Neural progenitor cell (in vitro differentiated cells): ENCODE data around the gene POPDC2.

ENCODE experiments used
- EZH2 ChIP-seq: fragments of 200-600 bp; sonication (generic); IDR thresholded peaks from 2 replicates; pipeline ENCODE4 v1.6.1; 2017; ENCODE audit warnings: antibody characterized with exemption, mild to moderate bottlenecking, moderate library complexity
- EZH2phosphoT487 ChIP-seq: fragments of 200-600 bp; sonication (generic); IDR thresholded peaks from 2 replicates; pipeline ENCODE4 v1.6.1; 2017; ENCODE audit warnings: antibody characterized with exemption
- TF ChIP-seq, protein P1 (sequence below): fragments of 200-600 bp; sonication (generic); IDR thresholded peaks from 2 replicates; pipeline ENCODE4 v1.5.1; 2017; ENCODE audit warnings: antibody characterized with exemption, mild to moderate bottlenecking

DNA sequence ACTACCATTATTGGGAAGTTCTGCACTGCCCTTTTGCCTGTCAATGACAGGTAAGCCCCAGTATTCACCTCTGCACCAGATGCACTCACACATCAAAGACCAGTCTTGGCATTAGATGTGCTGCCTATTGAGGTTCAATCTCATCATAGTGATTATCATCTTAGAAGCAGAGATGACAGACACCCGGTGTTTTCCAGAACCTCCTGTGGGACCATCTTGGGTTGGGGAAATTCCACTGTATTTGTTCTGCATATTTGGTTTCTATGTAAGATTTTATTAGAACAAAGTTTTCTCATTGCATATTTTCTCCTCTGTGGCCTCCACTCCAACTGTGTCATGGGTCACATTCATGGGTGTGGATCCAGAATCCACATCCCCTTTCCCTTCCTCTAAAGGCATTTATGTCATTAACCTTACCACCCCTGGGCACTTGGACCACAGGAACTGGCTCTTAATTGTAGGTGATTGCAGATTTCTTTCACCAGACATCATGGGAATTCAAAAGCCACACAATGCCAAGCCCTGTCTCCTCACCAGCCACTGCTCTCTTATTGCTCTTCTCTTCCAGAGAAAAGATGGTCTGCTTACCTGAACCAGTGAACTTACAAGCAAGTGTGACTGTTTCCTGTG is 31.5 kb downstream of the POPDC2 start:
- TF ChIP-seq, protein P1, sequence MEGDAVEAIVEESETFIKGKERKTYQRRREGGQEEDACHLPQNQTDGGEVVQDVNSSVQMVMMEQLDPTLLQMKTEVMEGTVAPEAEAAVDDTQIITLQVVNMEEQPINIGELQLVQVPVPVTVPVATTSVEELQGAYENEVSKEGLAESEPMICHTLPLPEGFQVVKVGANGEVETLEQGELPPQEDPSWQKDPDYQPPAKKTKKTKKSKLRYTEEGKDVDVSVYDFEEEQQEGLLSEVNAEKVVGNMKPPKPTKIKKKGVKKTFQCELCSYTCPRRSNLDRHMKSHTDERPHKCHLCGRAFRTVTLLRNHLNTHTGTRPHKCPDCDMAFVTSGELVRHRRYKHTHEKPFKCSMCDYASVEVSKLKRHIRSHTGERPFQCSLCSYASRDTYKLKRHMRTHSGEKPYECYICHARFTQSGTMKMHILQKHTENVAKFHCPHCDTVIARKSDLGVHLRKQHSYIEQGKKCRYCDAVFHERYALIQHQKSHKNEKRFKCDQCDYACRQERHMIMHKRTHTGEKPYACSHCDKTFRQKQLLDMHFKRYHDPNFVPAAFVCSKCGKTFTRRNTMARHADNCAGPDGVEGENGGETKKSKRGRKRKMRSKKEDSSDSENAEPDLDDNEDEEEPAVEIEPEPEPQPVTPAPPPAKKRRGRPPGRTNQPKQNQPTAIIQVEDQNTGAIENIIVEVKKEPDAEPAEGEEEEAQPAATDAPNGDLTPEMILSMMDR, result no peak
- no peak for TF ChIP-seq EZH2
- no peak for TF ChIP-seq EZH2phosphoT487
